Neural cell (in vitro differentiated cells): ENCODE measurements around the gene TIE1. TPM values are rescaled to one million over a fixed set of nuclear protein-coding genes. Genes with fewer than 3 reads are reported as not detected.

Experiments
- H2AFZ ChIP-seq: fragments of 200-600, 300-800 bp; sonication (generic), shearing (Covaris generic); 2 replicates; pipeline ENCODE4 v1.6.0; 2014; ENCODE audit warnings: low read depth, mild to moderate bottlenecking, antibody characterized with exemption, low read length, moderate library complexity
- H3F3A ChIP-seq: fragments of 200-600 bp; shearing (Covaris generic); 2 replicates; pipeline ENCODE4 v1.6.1; 2016; ENCODE audit warnings: mild to moderate bottlenecking, moderate library complexity, mixed read lengths, antibody characterized with exemption, low read length; ENCODE audit not compliant: insufficient read depth, poor library complexity, severe bottlenecking
- H3K27ac ChIP-seq: fragments of 200-600, 300-800 bp; sonication (generic), shearing (Covaris generic); 2 replicates; pipeline ENCODE4 v1.5.1; 2014; ENCODE audit warnings: mild to moderate bottlenecking, low read length, moderate library complexity
- H3K27me3 ChIP-seq: fragments of 300-800, 200-600 bp; sonication (generic), shearing (Covaris generic); 2 replicates; pipeline ENCODE4 v1.6.0; 2014; ENCODE audit warnings: mild to moderate bottlenecking, low read depth, low read length, moderate library complexity; ENCODE audit not compliant: insufficient read depth
- H3K36me3 ChIP-seq: fragments of 300-800, 200-600 bp; sonication (generic), shearing (Covaris generic); 2 replicates; pipeline ENCODE4 v1.5.1; 2014; ENCODE audit warnings: mild to moderate bottlenecking, antibody characterized with exemption, low read length, moderate library complexity; ENCODE audit not compliant: insufficient read depth
- H3K4me2 ChIP-seq: fragments of 300-800, 200-600 bp; sonication (generic), shearing (Covaris generic); 2 replicates; pipeline ENCODE4 v1.6.0; 2014; ENCODE audit warnings: mild to moderate bottlenecking, low read length
- H3K4me3 ChIP-seq: fragments of 300-800, 200-600 bp; sonication (generic), shearing (Covaris generic); 2 replicates; pipeline ENCODE4 v1.5.1; 2014; ENCODE audit warnings: mild to moderate bottlenecking, low read length, moderate library complexity
- H3K79me2 ChIP-seq: fragments of 200-600 bp; shearing (Covaris generic); replicated peaks from 2 replicates; pipeline ENCODE4 v1.6.0; 2014; ENCODE audit warnings: mild to moderate bottlenecking, low read length, moderate library complexity; ENCODE audit not compliant: insufficient read depth
- H3K9ac ChIP-seq: fragments of 300-800, 200-600 bp; sonication (generic), shearing (Covaris generic); 2 replicates; pipeline ENCODE4 v1.6.1; 2016; ENCODE audit warnings: mild to moderate bottlenecking, low read length, mixed read lengths
- H3K9me2 ChIP-seq: fragments of 200-600 bp; shearing (Covaris generic); 2 replicates; pipeline ENCODE4 v1.6.1; 2016; ENCODE audit warnings: mild to moderate bottlenecking, low read length, mixed read lengths; ENCODE audit not compliant: insufficient read depth
- H3K9me3 ChIP-seq: fragments of 200-600, 300-800 bp; sonication (generic), shearing (Covaris generic); 2 replicates; pipeline ENCODE4 v1.6.1; 2016; ENCODE audit warnings: mild to moderate bottlenecking, mixed run types, low read length, moderate library complexity, mixed read lengths
- H4K20me1 ChIP-seq: fragments of 200-600 bp; shearing (Covaris generic); 2 replicates; pipeline ENCODE4 v1.6.1; 2016; ENCODE audit warnings: mild to moderate bottlenecking, mixed run types; ENCODE audit not compliant: insufficient read depth
- CTCF ChIP-seq: fragments of 450-650 bp; IDR thresholded peaks from 2 replicates; pipeline ENCODE4 v1.5.1; 2014; ENCODE audit warnings: antibody characterized with exemption, mild to moderate bottlenecking, moderate library complexity; ENCODE audit not compliant: poor library complexity, severe bottlenecking
- EP300 ChIP-seq: fragments of 450-650 bp; conservative IDR thresholded peaks from 2 replicates; pipeline ENCODE4 v1.6.1; 2014; ENCODE audit warnings: antibody characterized with exemption, mild to moderate bottlenecking, moderate library complexity; ENCODE audit not compliant: poor library complexity, severe bottlenecking
- EZH2 ChIP-seq: fragments of 200-600, 300-800 bp; shearing (Covaris generic), sonication (generic); IDR thresholded peaks from 2 replicates; pipeline ENCODE4 v1.6.1; 2014; ENCODE audit warnings: antibody characterized with exemption, low read length, borderline replicate concordance, mild to moderate bottlenecking; ENCODE audit not compliant: insufficient read depth, poor library complexity, severe bottlenecking
- MXI1 ChIP-seq: fragments of 450-650 bp; conservative IDR thresholded peaks from 2 replicates; pipeline ENCODE4 v1.6.1; 2014; ENCODE audit warnings: antibody characterized with exemption, mild to moderate bottlenecking; ENCODE audit not compliant: poor library complexity, severe bottlenecking
- POLR2AphosphoS5 ChIP-seq: IDR thresholded peaks from 2 replicates; pipeline ENCODE4 v1.6.1; 2012
- RAD21 ChIP-seq: fragments of 450-650 bp; conservative IDR thresholded peaks from 2 replicates; pipeline ENCODE4 v1.6.1; 2014; ENCODE audit warnings: antibody characterized with exemption, mild to moderate bottlenecking, moderate library complexity
- REST ChIP-seq: IDR thresholded peaks from 2 replicates; pipeline ENCODE4 v1.6.1; 2012; ENCODE audit warnings: borderline replicate concordance
- SMC3 ChIP-seq: fragments of 450-650 bp; conservative IDR thresholded peaks from 2 replicates; pipeline ENCODE4 v1.6.1; 2014; ENCODE audit warnings: antibody characterized with exemption, mild to moderate bottlenecking, moderate library complexity; ENCODE audit not compliant: poor library complexity
- TAF1 ChIP-seq: IDR thresholded peaks from 2 replicates; pipeline ENCODE4 v1.6.1; 2012; ENCODE audit warnings: low read depth
- polyA plus RNA-seq: library from polyadenylated mRNA; depleted of rRNA; stranded (reverse); fragments of >200 nt; gene quantifications from 2 replicates; pipeline ENCODE4 v1.2.3, GENCODE V29; 2014

TIE1 gene
- polyA plus RNA-seq, 1 donor from 2014 or later: not detected

GRCh38 chr1:43331688-43332087 is 30.9 kb downstream of the TIE1 start:
- TF ChIP-seq TAF1: no peak
- no peak for TF ChIP-seq CTCF
- TF ChIP-seq RAD21: no peak
- no peak for TF ChIP-seq SMC3
- no peak for TF ChIP-seq POLR2AphosphoS5
- TF ChIP-seq EZH2: no peak
- TF ChIP-seq EP300: no peak
- no peak for TF ChIP-seq MXI1
- TF ChIP-seq REST: no peak
- Histone ChIP-seq H3K79me2 (no peaks in the 10 kb centered on the region), H3K4me2 (no peak overlapping the region), H3K27me3 (no peaks in the 10 kb centered on the region), H3K27ac (no peak overlapping the region), H3F3A (no peaks in the 10 kb centered on the region), H2AFZ (no peak overlapping the region), H3K9ac (no peak overlapping the region), H3K9me2 (no peaks in the 10 kb centered on the region), H3K4me3 (no peak overlapping the region), H4K20me1 (no peaks in the 10 kb centered on the region), H3K9me3 (peaks cover 5% of the 10 kb centered on the region), H3K36me3 (no peaks in the 10 kb centered on the region)

- Histone ChIP-seq H2AFZ (no peak overlapping the region), H3K27ac (no peak overlapping the region), H3K79me2 (no peaks in the 10 kb centered on the region), H3K4me3 (no peak overlapping the region), H3K9ac (no peak overlapping the region), H3K4me2 (no peak overlapping the region), H4K20me1 (no peaks in the 10 kb centered on the region), H3K9me2 (no peaks in the 10 kb centered on the region), H3K9me3 (no peaks in the 10 kb centered on the region), H3F3A (no peaks in the 10 kb centered on the region), H3K36me3 (no peaks in the 10 kb centered on the region), H3K27me3 (no peaks in the 10 kb centered on the region)
- TF ChIP-seq MXI1 (no peak), SMC3 (no peak), REST (no peak), RAD21 (no peak), TAF1 (no peak), CTCF (no peak), EP300 (no peak), EZH2 (no peak), POLR2AphosphoS5 (no peak)
These were observed 33.8 kb downstream of the TIE1 start for GRCh38 chr1:43334453-43335205.
